Type B pancreatic cell (in vitro differentiated cells): ENCODE measurements around the gene RAB23. TPM values are rescaled to one million over a fixed set of nuclear protein-coding genes. Genes with fewer than 3 reads are reported as not detected.

Experiments used
- DNase-seq: peaks from one replicate; pipeline ENCODE4 v3.0.0; 2021; ENCODE audit warnings: mixed read lengths; ENCODE audit not compliant: unreplicated experiment; ENCODE audit errors: extremely low spot score
- H3K27ac Mint-ChIP-seq: 2 replicates; pipeline ENCODE4 v1.8.0; 2021; ENCODE audit warnings: mild to moderate bottlenecking, mixed read lengths
- H3K27me3 Mint-ChIP-seq: 2 replicates; pipeline ENCODE4 v1.8.0; 2021; ENCODE audit warnings: mixed read lengths
- H3K36me3 Mint-ChIP-seq: 2 replicates; pipeline ENCODE4 v1.8.0; 2021; ENCODE audit warnings: mixed read lengths
- H3K4me1 Mint-ChIP-seq: one replicate; pipeline ENCODE4 v1.8.0; 2021; ENCODE audit warnings: mixed read lengths; ENCODE audit not compliant: unreplicated experiment
- H3K4me3 Mint-ChIP-seq: 2 replicates; pipeline ENCODE4 v1.8.0; 2021; ENCODE audit warnings: mild to moderate bottlenecking, mixed read lengths
- H3K9me3 Mint-ChIP-seq: 2 replicates; pipeline ENCODE4 v1.8.0; 2021; ENCODE audit warnings: mixed read lengths
- CTCF ChIP-seq: fragments of 200-600 bp; sonication (generic); conservative IDR thresholded peaks from 2 replicates; pipeline ENCODE4 v1.5.0; 2021; ENCODE audit warnings: antibody characterized with exemption, mild to moderate bottlenecking
- total RNA-seq: library from RNA; stranded (reverse); gene quantifications from 2 replicates; pipeline ENCODE4 v1.2.1, GENCODE V29; 2021; ENCODE audit warnings: low replicate concordance

The RAB23 gene
- total RNA-seq, 1 donor from 2014 or later = 17.4 TPM

DNA sequence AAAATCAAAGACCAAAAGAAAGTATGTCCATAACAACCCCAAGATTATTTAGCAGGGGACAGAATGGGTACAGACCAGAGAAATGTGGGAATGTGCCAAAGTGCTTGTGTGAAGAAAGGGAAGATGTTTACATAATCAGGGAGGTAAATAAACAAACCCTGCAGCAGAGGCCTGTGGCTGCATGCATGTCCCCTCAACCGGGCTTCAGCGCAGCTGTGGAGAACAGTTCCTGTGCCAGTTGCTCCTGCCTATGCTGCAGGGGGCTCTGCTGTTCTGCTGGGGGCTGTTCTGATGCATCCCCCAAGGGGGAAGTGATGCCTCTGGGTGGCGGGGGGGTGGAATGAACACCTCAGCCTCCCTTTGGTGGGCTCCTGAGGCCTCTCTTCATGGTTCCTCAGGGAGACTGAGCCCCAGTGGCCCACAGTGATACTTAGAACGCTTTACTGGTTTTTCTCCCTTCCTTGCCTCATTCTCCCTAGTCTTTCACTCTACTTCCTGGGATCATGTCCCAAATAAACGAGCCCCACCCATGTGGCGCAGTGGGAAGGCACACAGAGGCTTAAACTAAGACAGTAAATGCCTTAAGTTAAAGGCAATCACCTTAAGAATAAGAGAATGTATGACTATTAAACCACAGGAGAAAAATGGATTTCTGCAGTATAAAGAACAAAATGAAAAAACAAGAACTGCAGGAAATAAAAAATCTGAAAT lies 23.0 kb downstream of the RAB23 start:
- no peak overlapping the region for H3K27ac Mint-ChIP-seq
- no peaks in the 10 kb centered on the region for H3K27me3 Mint-ChIP-seq
- H3K4me3 Mint-ChIP-seq = no peak overlapping the region
- peaks cover 3% of the 10 kb centered on the region for H3K36me3 Mint-ChIP-seq
- TF ChIP-seq CTCF = no peak
- no peaks in the 10 kb centered on the region for H3K4me1 Mint-ChIP-seq
- DNase-seq = no peak
- H3K9me3 Mint-ChIP-seq = no peaks in the 10 kb centered on the region

DNA sequence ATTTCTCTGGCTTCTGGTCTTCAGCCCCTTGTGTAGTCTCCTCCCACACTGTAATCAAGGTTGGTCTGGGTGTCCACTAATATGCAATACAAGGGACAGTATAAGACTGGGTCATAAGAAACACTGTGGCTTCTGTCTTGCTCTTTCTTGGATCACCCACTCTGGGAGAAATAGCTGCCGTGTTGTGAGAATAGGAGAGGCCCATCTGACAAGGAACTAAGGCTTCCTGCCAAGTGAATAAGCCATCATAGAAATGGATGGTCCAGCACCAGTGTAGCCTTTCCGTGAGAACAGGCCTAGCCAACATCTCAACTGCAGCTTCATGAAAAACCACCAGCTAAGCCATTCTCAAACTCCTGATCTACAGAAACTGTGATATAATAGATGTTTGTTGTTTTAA lies 26.6 kb downstream of the RAB23 start:
- H3K9me3 Mint-ChIP-seq = no peaks in the 10 kb centered on the region
- H3K4me3 Mint-ChIP-seq = no peak overlapping the region
- H3K36me3 Mint-ChIP-seq = peaks cover 15% of the 10 kb centered on the region
- DNase-seq = no peak
- no peaks in the 10 kb centered on the region for H3K4me1 Mint-ChIP-seq
- no peak overlapping the region for H3K27ac Mint-ChIP-seq
- no peaks in the 10 kb centered on the region for H3K27me3 Mint-ChIP-seq
- TF ChIP-seq CTCF = no peak

DNA sequence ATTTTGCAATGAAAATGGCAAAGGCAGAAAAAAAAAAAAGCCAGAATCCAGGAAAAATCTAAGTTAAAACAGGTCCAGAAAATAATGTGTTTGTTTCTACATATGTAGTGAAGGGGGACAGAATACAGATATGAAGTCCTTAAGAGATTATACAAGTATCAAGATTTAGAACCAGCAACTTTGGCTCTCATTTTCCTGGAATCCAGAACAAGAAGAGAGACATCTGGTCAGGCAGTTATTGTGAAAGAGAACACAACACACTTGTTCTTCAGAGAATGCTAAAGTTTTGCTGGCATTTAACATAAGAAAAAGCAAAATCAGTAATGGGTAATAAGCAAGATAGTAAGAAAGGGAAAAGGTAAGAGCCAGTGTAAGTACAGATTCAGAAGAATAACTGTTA lies 28.9 kb downstream of the RAB23 start:
- Mint-ChIP-seq H3K27ac (no peak overlapping the region), H3K27me3 (no peaks in the 10 kb centered on the region), H3K9me3 (no peaks in the 10 kb centered on the region), H3K4me3 (no peak overlapping the region), H3K36me3 (peaks cover 17% of the 10 kb centered on the region), H3K4me1 (no peaks in the 10 kb centered on the region)
- DNase-seq = no peak
- TF ChIP-seq CTCF = no peak

- no peak for DNase-seq
- H3K27me3 Mint-ChIP-seq = no peaks in the 10 kb centered on the region
- H3K4me1 Mint-ChIP-seq = no peaks in the 10 kb centered on the region
Observed at GRCh38 chr6:57190140-57190539, 32.0 kb downstream of the RAB23 start.

DNA sequence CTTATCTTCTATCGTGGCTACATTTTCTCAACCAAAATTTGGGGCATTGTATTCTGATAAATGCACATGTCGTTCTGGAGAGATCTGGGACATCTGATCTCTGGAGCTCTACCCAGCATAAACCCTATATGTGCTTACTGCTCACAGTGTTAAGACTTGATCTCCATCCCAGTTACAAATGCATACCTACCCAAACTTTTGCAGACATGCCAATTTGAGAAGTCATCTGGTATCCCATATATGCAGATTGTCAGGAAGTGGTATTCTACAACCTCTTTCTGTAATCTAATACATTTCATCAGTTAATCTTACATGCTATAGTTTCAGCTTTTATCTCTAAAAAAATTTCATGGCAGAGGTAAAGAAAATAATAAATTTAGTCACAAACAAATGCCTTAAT lies 38.8 kb downstream of the RAB23 start:
- H3K4me3 Mint-ChIP-seq = no peak overlapping the region
- no peak for TF ChIP-seq CTCF
- no peak overlapping the region for H3K27ac Mint-ChIP-seq
- H3K36me3 Mint-ChIP-seq = peaks cover 20% of the 10 kb centered on the region
- DNase-seq = no peak
- no peaks in the 10 kb centered on the region for H3K27me3 Mint-ChIP-seq
- H3K4me1 Mint-ChIP-seq = no peaks in the 10 kb centered on the region
- H3K9me3 Mint-ChIP-seq = no peaks in the 10 kb centered on the region

More at GRCh38 chr6:57190140-57190539, 32.0 kb downstream of the RAB23 start:
- peaks cover 17% of the 10 kb centered on the region for H3K36me3 Mint-ChIP-seq
- no peak overlapping the region for H3K27ac Mint-ChIP-seq
- H3K9me3 Mint-ChIP-seq = no peaks in the 10 kb centered on the region
- TF ChIP-seq CTCF = peak; percentile 49
- H3K4me3 Mint-ChIP-seq = no peak overlapping the region
